Gastrocnemius medialis (tissue), 4 donors: ENCODE results near the gene CSPG4. TPM values are rescaled to one million over a fixed set of nuclear protein-coding genes. Genes with fewer than 3 reads are reported as not detected.
"Not testable (repeated sequence)": the region's sequence is repeated elsewhere in the genome, so short reads cannot be mapped to it uniquely, and the experiment has no call there.

ENCODE experiments used
- ATAC-seq, 2 donors: fragments of 150-250 bp; one replicate each; pipeline ENCODE4 v1.9.1; 2016
- DNase-seq, 2 donors: peaks; one replicate each; pipeline ENCODE4 v3.0.0-alpha.2; 2019
- H3K27ac ChIP-seq, 4 donors: fragments of 200-600 bp; sonication (generic); 1 replicate in 1 of 4; 2 replicates in 3 of 4; pipeline ENCODE4 v1.5.1; 2016 to 2018; ENCODE audit warnings: mild to moderate bottlenecking in 2 of 4, moderate library complexity in 1 of 4
- H3K27me3 ChIP-seq, 3 donors: fragments of 200-600 bp; sonication (generic) in 2 of 3; 1 replicate in 1 of 3; 2 replicates in 2 of 3; pipeline versions ENCODE4 v1.5.1 to v1.6.0; 2016 to 2019; ENCODE audit warnings: mild to moderate bottlenecking in 1 of 3, moderate library complexity in 1 of 3
- H3K36me3 ChIP-seq, 2 donors: fragments of 200-600 bp; sonication (generic) in 1 of 2; one replicate each; pipeline ENCODE4 v1.5.1; 2017 to 2018
- H3K4me1 ChIP-seq, 2 donors: fragments of 200-600 bp; sonication (generic) in 1 of 2; one replicate each; pipeline ENCODE4 v1.5.1; 2016 to 2017; ENCODE audit warnings: mild to moderate bottlenecking in 2 of 2
- H3K4me3 ChIP-seq, 4 donors: fragments of 200-600 bp; sonication (generic) in 3 of 4; 1 replicate in 1 of 4; 2 replicates in 3 of 4; pipeline ENCODE4 v1.5.1; 2016 to 2019; ENCODE audit warnings: mild to moderate bottlenecking in 2 of 4
- H3K9me3 ChIP-seq, 3 donors: fragments of 200-600 bp; sonication (generic) in 2 of 3; 1 replicate in 1 of 3; 2 replicates in 2 of 3; pipeline ENCODE4 v1.5.1; 2016 to 2019
- CTCF ChIP-seq, 5 experiments: fragments of 450-650 bp in 3 of 5; fragments of 200-600 bp in 2 of 5; sonication (generic) in 2 of 5; IDR thresholded peaks in 4 of 5; conservative IDR thresholded peaks in 1 of 5; 1 replicate in 4 of 5; 2 replicates in 1 of 5; pipeline ENCODE4 v1.5.1; 2016 to 2019; ENCODE audit warnings: antibody characterized with exemption in 5 of 5, mild to moderate bottlenecking in 3 of 5, moderate library complexity in 3 of 5
- POLR2A ChIP-seq, 2 donors: fragments of 450-650 bp; IDR thresholded peaks; one replicate each; pipeline ENCODE4 v1.6.1; 2017; ENCODE audit warnings: antibody characterized with exemption in 2 of 2, mild to moderate bottlenecking in 2 of 2, moderate library complexity in 2 of 2
- in situ Hi-C, 4 donors: fragments of 200-750 bp; cut with MboI; loops; one replicate each; pipeline versions ENCODE4 v1.15.0 to v1.8.0; 2017; ENCODE audit warnings: low sequenced_read_pairs in 4 of 4
- intact Hi-C: fragments of 100-400 bp; cut with DNase I; formaldehyde crosslinking; loops from one replicate; pipeline ENCODE4 v1.15.1; 2023; ENCODE audit warnings: low total_unique reads
- total RNA-seq, 4 donors: library from RNA; depleted of rRNA; stranded (reverse); fragments of >200 nt; gene quantifications; one replicate each; pipeline versions ENCODE4 v1.1.0 to v1.2.3, GENCODE V29; 2016

The CSPG4 gene
- total RNA-seq, 4 donors from 2014 or later = 38.2 to 145 (median 88.5) TPM

GRCh38 chr15:75688831-75689230 is 23.8 kb downstream of the CSPG4 start:
- no peak for ATAC-seq
- intact Hi-C loops (loop anchor here (5.0 kb wide), 1 partner anchor 33 kb away; a partner anchor contains a TSS), in situ Hi-C loops (loop anchor here in 2 of 4 donors (10.0 kb wide), 1 partner anchor 46 kb away; no protein-coding TSS in a partner anchor)
- no peak for TF ChIP-seq POLR2A (IDR thresholded peaks at IDR 0.05)
- TF ChIP-seq CTCF (IDR thresholded peaks at IDR 0.05 in 4 of 5, conservative IDR thresholded peaks at IDR 0.05 in 1 of 5) = no peak
- H3K4me1 ChIP-seq = peaks cover 5% of the 10 kb centered on the region in 2 donors
- no peaks in the 10 kb centered on the region for H3K9me3 ChIP-seq
- H3K27me3 ChIP-seq = no peaks in the 10 kb centered on the region
- DNase-seq = no peak
- peaks cover 0 to 53% of the 10 kb centered on the region in 2 donors for H3K36me3 ChIP-seq
- H3K4me3 ChIP-seq = no peak overlapping the region
- H3K27ac ChIP-seq = no peak overlapping the region

GRCh38 chr15:75688278-75688557 is 24.4 kb downstream of the CSPG4 start:
- H3K4me1 ChIP-seq = no peaks in the 10 kb centered on the region
- no peak overlapping the region for H3K4me3 ChIP-seq
- intact Hi-C loops = loop anchor here (5.0 kb wide), 1 partner anchor 34 kb away; a partner anchor contains a TSS
- ATAC-seq (no peak), DNase-seq (no peak)
- H3K27ac ChIP-seq = no peak overlapping the region
- peaks cover 0 to 57% of the 10 kb centered on the region in 2 donors for H3K36me3 ChIP-seq
- TF ChIP-seq POLR2A (IDR thresholded peaks at IDR 0.05) (no peak), CTCF (IDR thresholded peaks at IDR 0.05 in 4 of 5, conservative IDR thresholded peaks at IDR 0.05 in 1 of 5) (no peak)
- no peaks in the 10 kb centered on the region for H3K27me3 ChIP-seq
- in situ Hi-C loops = loop anchor here in 2 of 4 donors (10.0 kb wide), 1 partner anchor 47 kb away; no protein-coding TSS in a partner anchor
- no peaks in the 10 kb centered on the region for H3K9me3 ChIP-seq

- no peak for ATAC-seq
- H3K36me3 ChIP-seq = peaks cover 0 to 61% of the 10 kb centered on the region in 2 donors
- no peak overlapping the region for H3K4me3 ChIP-seq
- no peak for DNase-seq
- no peaks in the 10 kb centered on the region for H3K9me3 ChIP-seq
- in situ Hi-C loops (loop anchor here in 2 of 4 donors (10.0 kb wide), 1 partner anchor 47 kb away; no protein-coding TSS in a partner anchor), intact Hi-C loops (loop anchor here (2.0 to 5.0 kb wide), 2 partner anchors 35 to 115 kb away; a partner anchor contains a TSS)
- no peaks in the 10 kb centered on the region for H3K4me1 ChIP-seq
- H3K27me3 ChIP-seq = no peaks in the 10 kb centered on the region
- no peak for TF ChIP-seq POLR2A (IDR thresholded peaks at IDR 0.05)
- no peak for TF ChIP-seq CTCF (IDR thresholded peaks at IDR 0.05 in 4 of 5, conservative IDR thresholded peaks at IDR 0.05 in 1 of 5)
- no peak overlapping the region for H3K27ac ChIP-seq
These were observed 25.0 kb downstream of the CSPG4 start for GRCh38 chr15:75687486-75688277.

DNA sequence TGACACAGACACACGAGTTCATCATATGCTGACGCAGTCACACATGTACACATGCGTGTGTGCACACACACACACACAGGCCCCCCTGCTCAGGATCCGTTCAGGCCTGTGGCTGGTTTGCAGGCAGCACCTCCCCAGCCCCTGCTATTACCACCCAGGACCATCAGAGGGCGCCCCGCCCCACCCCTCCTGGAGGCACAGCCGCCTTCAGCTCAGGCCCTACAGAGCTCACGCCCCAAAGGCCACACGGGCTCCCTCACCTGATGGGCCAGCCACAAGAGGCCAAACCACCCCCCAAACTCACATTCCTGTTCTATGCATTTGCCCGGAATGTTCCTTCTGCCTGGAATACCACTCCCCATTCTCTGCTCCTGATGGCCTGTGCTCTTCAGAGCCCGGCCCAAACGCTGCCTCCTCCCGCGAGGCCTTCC is 26.4 kb downstream of the CSPG4 start:
- H3K9me3 ChIP-seq, H3K27me3 ChIP-seq: not testable (repeated sequence)
- in situ Hi-C loops = loop anchor here in 2 of 4 donors (10.0 kb wide), 1 partner anchor 49 kb away; no protein-coding TSS in a partner anchor

More for the DNA sequence above, 26.4 kb downstream of the CSPG4 start:
- peaks cover 0 to 66% of the 10 kb centered on the region in 2 donors for H3K36me3 ChIP-seq
- not testable (repeated sequence) for H3K4me3 ChIP-seq, H3K27ac ChIP-seq, H3K4me1 ChIP-seq
- intact Hi-C loops = loop anchor here (2.0 to 5.0 kb wide), 2 partner anchors 36 to 117 kb away; a partner anchor contains a TSS
- ATAC-seq (peak; percentile 67 to 83), DNase-seq (peak; percentile 38 to 72)
- peak; percentile 49 to 88 (median 82) for TF ChIP-seq CTCF (IDR thresholded peaks at IDR 0.05 in 4 of 5, conservative IDR thresholded peaks at IDR 0.05 in 1 of 5)
